HG03521 (cell line): ENCODE results near the gene PICK1.

ENCODE experiments used
- ATAC-seq: cut with Tn5 transposase; IDR thresholded peaks from one replicate; pipeline ENCODE4 v1.9.1; 2021; ENCODE audit warnings: mild to moderate bottlenecking, moderate library complexity; ENCODE audit not compliant: unreplicated experiment

PICK1 gene

GRCh38 chr22:38056969-38057891, at the start of gene PICK1:
PICK1 (plus strand) TSS chr22:38057404; CDS start chr22:38057810, 406 bp downstream.
- no peak for ATAC-seq

- no peak for ATAC-seq
These were observed 48.0 kb upstream of the PICK1 start for GRCh38 chr22:38009000-38009806.

GRCh38 chr22:38012604-38013072, 44.6 kb upstream of the PICK1 start:
- ATAC-seq, result no peak

- no peak for ATAC-seq
These were observed 43.1 kb upstream of the PICK1 start for GRCh38 chr22:38014083-38014482.

GRCh38 chr22:38016182-38017151, 40.7 kb upstream of the PICK1 start:
- ATAC-seq, result no peak

- no peak for ATAC-seq
These were observed 39.8 kb upstream of the PICK1 start for GRCh38 chr22:38017272-38017920.

GRCh38 chr22:38017939-38018885, 39.0 kb upstream of the PICK1 start:
- ATAC-seq, result no peak

DNA sequence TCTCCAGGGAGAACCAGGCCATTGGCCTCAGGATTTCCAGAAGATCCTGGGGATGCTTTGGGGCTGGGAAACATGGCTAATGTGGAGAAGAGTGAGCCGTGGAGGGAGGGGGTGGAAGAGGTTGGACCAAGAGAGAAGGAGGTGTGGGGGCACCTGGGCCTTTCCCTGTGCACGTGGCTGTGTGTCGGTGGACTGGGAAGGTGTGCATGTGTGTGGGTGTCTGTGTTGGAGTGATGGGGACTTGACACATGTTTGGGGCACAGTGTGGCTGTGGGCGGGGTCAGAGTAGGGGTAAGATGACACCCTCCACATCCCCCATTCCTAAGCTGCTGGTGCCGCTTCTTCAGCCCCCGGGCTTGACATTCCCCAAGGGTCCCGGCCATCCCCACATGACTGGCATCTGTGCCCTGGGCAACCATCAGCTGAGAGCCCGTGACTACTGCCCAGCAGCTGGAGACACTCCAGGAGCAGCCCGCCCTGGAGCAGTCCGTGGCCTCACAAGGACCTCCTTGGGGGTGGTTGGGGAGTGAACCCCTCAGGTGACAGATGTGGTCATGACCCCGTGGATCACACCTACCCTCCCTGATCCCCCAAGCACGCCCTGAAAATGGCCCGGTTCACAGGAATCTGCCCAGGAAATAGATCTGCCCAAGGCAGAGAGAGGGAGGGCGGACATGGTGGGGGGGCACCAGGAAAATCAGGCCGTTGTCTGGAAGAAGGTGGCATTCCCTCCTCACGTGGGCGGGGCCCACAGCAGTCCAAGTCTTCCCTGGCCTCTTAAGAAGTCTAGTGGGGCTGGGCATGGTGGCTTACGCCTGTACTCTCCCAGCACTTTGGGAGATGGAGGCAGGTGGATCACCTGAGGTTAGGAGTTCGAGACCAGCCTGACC, 38.0 kb upstream of the PICK1 start:
- ATAC-seq, result no peak

GRCh38 chr22:38021206-38021605, 36.0 kb upstream of the PICK1 start:
- no peak for ATAC-seq

GRCh38 chr22:38023045-38023444, 34.2 kb upstream of the PICK1 start:
- no peak for ATAC-seq

DNA sequence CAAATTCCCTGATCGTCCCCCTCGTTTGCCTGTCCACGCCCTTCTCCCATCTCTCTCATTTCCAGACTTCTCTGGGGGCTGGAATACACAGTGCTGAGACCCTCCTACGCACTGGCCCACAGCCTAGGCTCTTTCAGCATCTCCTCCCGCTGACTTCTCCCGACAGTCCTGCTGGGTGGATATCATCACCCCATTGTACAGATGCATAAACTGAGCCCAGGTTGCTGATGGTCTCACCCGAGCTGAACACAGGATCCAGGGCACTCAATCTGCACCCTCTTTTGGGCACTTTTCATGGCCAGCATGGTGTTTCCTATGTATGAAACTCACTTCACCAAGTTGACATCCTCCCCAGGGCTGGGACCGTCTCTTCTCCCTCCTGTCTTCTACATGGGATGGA, 31.7 kb upstream of the PICK1 start:
- ATAC-seq, result no peak

GRCh38 chr22:38026130-38027111, 30.8 kb upstream of the PICK1 start:
- ATAC-seq, result no peak

GRCh38 chr22:38027487-38027886, 29.7 kb upstream of the PICK1 start:
- no peak for ATAC-seq

DNA sequence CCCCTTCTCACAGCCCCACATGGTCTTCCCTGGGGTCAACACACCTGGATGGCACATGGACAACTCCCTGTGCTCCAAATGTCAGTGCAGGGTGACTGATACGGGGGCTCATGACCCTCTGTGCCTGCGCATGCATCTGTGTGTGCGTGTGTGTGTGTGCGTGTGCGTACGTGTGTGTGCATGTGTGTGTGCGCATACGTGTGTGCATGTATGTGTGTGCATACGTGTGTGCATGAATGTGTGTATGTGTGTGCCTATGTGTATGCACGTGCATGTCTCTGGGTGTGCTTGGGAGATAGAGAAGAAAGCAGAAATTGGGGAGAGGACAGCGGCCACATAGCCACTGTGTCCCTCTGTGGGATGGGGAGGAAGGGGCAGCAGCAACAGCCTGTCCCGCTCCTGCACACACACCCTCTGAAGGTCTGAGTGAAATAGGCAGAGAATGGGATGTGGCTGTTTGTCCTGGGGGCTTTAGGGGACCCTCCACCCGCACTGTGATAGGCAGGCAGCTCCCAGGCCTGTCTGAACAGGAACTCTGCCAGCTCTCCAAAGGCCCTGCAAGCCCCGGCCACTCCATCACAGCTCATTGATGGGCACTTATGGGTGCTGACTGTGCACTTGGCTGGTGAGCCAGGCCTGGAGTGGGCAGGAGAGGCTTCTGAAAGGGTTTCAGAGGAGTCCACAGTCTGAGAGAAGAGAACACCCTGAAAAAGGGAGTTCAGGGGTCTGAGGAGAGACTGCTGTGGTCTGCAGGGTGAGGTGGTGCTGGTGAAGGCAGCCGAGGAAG, 28.7 kb upstream of the PICK1 start:
- no peak for ATAC-seq

- no peak for ATAC-seq
These were observed 27.8 kb upstream of the PICK1 start for GRCh38 chr22:38029370-38029769.

DNA sequence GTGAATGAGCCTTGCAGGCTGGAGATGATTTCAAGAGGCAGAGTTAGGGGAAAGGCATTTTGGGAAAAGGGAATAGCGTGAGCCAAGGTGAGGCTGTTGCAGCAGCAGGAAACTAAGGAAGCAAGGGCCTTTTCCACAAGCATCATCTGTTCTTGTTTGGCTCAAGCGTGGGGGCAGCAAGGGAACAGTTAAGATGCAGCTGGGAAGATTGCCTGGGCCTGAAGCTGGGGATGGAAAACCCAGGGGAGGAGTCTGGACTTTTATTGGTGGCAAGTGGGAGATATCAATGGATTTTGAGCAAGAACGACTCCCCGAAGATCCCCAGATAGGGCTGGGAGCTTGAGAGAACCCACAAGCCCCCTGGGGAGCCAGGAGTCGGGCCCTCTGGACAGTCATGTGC, 27.3 kb upstream of the PICK1 start:
- no peak for ATAC-seq
